GM19023 (cell line): ENCODE measurements around the gene SRBD1.

Source experiments
- ATAC-seq: cut with Tn5 transposase; IDR thresholded peaks from one replicate; pipeline ENCODE4 v1.9.1; 2021; ENCODE audit warnings: mild to moderate bottlenecking, moderate library complexity; ENCODE audit not compliant: unreplicated experiment

SRBD1 gene

GRCh38 chr2:45602624-45603023 is 8.4 kb downstream of the SRBD1 start:
- ATAC-seq: no peak

GRCh38 chr2:45598545-45598944 is 12.5 kb downstream of the SRBD1 start:
- ATAC-seq: no peak

- no peak for ATAC-seq
Observed at GRCh38 chr2:45596761-45597160, 14.3 kb downstream of the SRBD1 start.

DNA sequence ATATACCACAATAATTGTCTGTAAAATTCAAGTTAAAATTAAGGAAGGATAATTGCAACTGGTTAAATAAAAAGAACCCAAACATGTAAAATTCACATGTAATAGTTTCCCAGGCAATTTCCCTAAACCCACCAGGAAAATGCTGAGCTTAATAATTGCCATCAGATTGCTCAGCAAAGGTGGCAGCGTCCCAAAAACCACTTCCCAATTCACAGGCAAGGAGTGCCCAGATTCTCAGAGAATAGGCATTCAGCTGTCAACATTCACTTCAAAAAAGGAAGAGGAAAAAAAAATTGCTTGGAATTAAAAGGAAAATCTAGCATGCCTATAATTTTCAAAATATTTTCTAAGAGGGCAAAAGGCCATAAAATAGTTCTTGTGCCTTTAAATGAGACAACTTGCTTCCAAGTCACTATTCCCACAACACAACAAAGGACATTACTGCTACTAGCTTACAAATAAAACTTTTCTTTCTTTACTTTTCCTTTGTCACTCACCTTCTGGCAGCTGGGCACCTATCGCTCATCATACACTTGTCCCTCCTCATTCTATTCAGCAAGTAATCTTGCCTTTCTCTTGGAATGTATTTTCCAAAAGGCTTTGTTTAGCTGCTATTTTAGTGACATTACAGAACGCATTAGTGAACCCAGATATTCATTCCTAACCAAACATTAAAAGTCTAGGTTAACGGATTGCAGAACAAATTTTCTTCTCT is 15.2 kb downstream of the SRBD1 start:
- no peak for ATAC-seq

DNA sequence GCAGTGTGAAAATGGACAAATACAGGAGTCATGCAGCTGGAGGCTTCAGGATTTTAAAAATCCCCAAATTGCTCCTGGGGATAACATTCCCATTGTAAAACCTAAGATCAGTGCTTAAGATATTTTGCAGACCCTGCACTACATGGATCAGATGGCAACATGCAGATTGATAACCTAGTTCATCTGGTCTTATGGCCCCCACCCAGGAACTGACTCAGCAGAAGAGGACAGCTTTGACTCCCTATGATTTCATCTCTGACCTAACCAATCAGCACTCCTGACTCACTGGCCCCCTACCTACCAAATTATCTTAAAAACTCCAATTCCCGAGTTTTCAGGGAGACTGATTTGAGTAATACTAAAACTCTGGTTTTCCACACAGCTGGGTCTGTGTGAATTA is 20.0 kb downstream of the SRBD1 start:
- ATAC-seq: no peak

- no peak for ATAC-seq
Observed at GRCh38 chr2:45588158-45588829, 22.8 kb downstream of the SRBD1 start.

- ATAC-seq: no peak
Observed at GRCh38 chr2:45586600-45586999, 24.5 kb downstream of the SRBD1 start.

GRCh38 chr2:45585267-45585861 is 25.7 kb downstream of the SRBD1 start:
- ATAC-seq: no peak

DNA sequence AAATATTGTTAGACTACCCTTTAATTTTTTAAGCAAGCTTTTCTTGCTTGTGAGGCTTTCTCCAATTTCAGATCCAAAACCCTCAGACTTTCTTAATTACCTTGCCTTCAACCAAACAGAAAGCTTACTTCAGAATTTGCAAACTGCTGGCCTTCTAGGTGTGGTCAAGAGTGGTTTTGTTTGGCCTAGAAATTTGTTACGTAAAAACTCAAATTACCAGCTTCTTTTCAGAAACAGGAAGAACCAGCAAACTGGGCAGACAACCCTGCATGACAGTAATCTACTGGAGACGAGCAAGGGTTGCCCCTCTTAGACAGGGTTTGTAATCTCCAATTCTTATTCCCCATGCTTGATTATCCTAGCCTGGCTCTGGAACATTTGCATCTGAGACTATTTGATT is 27.1 kb downstream of the SRBD1 start:
- no peak for ATAC-seq

- ATAC-seq: no peak
Observed at GRCh38 chr2:45582522-45582921, 28.5 kb downstream of the SRBD1 start.

- ATAC-seq: no peak
Observed at GRCh38 chr2:45578056-45578843, 32.8 kb downstream of the SRBD1 start.

DNA sequence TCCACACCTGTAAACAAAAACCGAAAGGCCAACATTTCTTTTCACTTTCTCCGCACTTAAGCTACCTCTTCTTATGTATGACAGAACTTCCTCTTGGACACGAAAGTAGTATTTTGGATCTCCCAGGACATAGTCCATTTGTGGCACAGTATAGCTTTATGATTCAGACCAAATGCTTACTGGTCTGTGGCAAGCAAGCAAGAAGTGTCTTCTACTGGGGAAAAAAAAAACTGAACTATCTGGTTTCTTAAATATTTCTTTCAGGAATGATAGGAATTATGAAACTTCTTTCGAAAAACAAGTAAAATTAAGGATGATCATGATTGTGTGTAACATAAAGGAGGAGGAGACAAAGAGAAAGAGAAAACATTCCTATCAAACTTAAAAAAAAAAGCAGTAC is 33.6 kb downstream of the SRBD1 start:
- no peak for ATAC-seq

- no peak for ATAC-seq
Observed at GRCh38 chr2:45575881-45576280, 35.2 kb downstream of the SRBD1 start.

DNA sequence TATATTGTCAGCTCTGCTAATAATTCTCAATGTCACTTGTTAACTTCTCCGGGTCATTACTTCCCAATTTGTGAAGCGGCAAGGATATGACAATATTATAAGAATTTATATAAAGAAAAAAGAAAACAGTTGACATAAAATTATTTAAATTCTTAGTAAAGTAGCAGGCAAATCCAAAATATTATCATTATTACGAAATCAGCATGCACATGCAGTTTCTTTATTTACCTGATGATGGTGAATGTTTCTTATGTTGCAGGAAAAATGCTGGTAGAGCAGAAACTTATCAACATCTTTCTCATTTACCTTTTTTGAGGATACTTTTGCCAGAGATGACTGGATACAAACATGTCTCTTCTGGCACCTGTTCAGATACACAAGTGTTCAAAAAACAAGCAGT is 38.1 kb downstream of the SRBD1 start:
- no peak for ATAC-seq

DNA sequence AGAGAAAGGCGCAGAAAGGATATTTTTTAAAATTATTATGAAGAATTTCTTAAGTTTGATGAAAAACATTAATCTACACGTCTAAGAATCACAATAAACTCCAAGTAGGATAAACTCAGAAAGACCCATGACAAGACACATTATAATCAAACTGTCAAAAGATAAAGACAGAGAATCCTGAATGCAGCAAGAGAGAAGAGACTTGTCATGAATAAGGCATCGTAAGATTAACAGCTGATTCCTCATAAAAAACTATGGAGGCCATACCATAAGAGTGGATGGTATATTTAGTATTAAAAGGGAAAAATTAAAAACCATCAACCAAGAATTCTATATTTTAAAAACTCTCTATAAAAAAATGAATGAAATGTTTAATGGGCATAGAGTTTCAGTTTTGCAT is 39.1 kb downstream of the SRBD1 start:
- no peak for ATAC-seq

GRCh38 chr2:45570671-45571334 is 40.3 kb downstream of the SRBD1 start:
- no peak for ATAC-seq

- ATAC-seq: no peak
Observed at GRCh38 chr2:45568935-45569334, 42.1 kb downstream of the SRBD1 start.

- ATAC-seq: peak; percentile 95
Observed at GRCh38 chr2:45567974-45568789, 42.9 kb downstream of the SRBD1 start.

DNA sequence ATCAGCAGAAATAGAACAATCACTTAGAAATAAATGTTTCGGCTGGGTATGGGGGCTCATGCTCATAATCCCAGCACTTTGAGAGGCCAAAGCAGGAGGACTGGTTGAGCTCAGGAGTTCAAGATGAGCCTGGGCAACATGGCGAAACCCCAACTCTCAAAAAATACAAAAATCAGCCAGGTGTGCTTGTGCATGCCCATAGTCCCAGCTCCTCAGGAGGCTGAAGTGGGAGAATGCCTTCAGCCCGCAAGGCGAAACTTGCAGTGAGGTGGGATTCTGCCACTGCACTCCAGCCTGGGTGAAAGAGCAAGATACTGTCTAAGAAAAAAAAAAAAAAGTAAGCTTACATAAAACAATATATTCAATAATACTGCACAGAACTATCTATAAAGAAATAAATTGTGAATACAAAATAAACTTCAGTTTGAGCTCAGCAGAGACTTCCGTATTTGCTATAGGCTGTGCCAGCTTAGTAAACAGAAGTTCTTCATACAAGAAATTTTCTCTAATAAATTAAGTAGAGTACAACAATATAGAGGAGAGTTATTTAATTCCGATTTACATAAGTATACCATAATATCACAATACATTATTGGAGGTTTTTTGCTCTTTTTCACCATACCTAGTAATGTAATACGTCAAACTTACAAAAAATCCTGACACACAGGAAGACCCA is 43.6 kb downstream of the SRBD1 start:
- ATAC-seq: no peak

DNA sequence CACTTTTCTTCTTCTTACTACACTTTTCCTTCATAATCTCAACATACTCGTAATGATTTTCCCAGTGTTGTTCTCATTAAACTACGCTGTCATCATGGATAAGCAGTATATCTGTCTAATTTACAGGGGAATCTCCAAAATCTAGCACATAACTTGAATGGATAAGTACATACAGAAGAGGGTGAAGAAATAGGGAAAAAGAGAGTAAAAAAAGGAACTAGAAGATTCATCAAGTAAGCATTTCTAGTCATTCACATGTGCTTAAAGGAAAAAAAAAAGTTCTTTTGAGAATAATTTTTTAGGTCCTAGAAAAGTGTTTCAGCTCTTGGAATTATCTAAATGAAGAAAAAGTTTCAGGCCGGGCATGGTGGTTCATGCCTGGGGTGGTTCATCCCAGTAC is 51.6 kb downstream of the SRBD1 start:
- no peak for ATAC-seq
